HG03342 (cell line): ENCODE measurements around the gene BOK.

Experiments
- ATAC-seq: cut with Tn5 transposase; IDR thresholded peaks from one replicate; pipeline ENCODE4 v1.9.1; 2021; ENCODE audit warnings: mild to moderate bottlenecking, moderate library complexity; ENCODE audit not compliant: unreplicated experiment

The BOK gene

GRCh38 chr2:241618829-241619228, 60.3 kb downstream of the BOK start:
- no peak for ATAC-seq

GRCh38 chr2:241619597-241620418, 61.3 kb downstream of the BOK start:
- no peak for ATAC-seq

GRCh38 chr2:241620419-241620769, 61.8 kb downstream of the BOK start:
- no peak for ATAC-seq
